Cardiac fibroblast (primary cell): Measurements from ENCODE around the gene SCUBE1.
A peak's percentile ranks its signal among the peaks of the same experiment; 100 is the strongest.

Experiments
- DNase-seq, 2 donors: peaks; one replicate each; pipeline versions ENCODE4 v3.0.0 to v3.0.0-alpha.2; 2010; ENCODE audit warnings: low read depth in 2 of 2
- H3K4me3 ChIP-seq, 2 donors: replicated peaks in 1 of 2; 1 replicate in 1 of 2; 2 replicates in 1 of 2; pipeline ENCODE4 v1.5.1; 2011; ENCODE audit warnings: low read depth in 2 of 2, low read length in 2 of 2, mild to moderate bottlenecking in 2 of 2, moderate library complexity in 1 of 2
- CTCF ChIP-seq: IDR thresholded peaks from one replicate; pipeline ENCODE4 v1.5.1; 2011; ENCODE audit warnings: low read depth, mild to moderate bottlenecking, low read length, inconsistent platforms

The SCUBE1 gene

GRCh38 chr22:43197271-43197941 is 145.8 kb downstream of the SCUBE1 start:
- no peak for TF ChIP-seq CTCF
- DNase-seq = peak in 1 of 2 donors; percentile 28
- H3K4me3 ChIP-seq = no peak overlapping the region

GRCh38 chr22:43191831-43192230 is 151.3 kb downstream of the SCUBE1 start:
- no peak overlapping the region for H3K4me3 ChIP-seq
- TF ChIP-seq CTCF = no peak

GRCh38 chr22:43188829-43189545 is 154.2 kb downstream of the SCUBE1 start:
- DNase-seq = no peak
- no peak overlapping the region for H3K4me3 ChIP-seq
- TF ChIP-seq CTCF = no peak

More at GRCh38 chr22:43191831-43192230, 151.3 kb downstream of the SCUBE1 start:
- no peak for DNase-seq

GRCh38 chr22:43187171-43188099 is 155.7 kb downstream of the SCUBE1 start:
- peak; percentile 93 to 96 for DNase-seq
- TF ChIP-seq CTCF = no peak
- H3K4me3 ChIP-seq = peak overlapping the region; percentile 49 to 54

- DNase-seq = peak; percentile 35 to 71
- H3K4me3 ChIP-seq = peak within 1 kb of the TSS; percentile 70 to 71
- TF ChIP-seq CTCF = no peak
Observed at GRCh38 chr22:43186272-43187170, 156.7 kb downstream of the SCUBE1 start, which contains the start of gene TTLL12. Gene TTLL12 (minus strand): TSS chr22:43187134. CDS start chr22:43187069, 65 bp downstream.
